Left ventricle myocardium inferior (tissue), 1 donor: ENCODE results near the gene SPRR1B. TPM values are rescaled to one million over a fixed set of nuclear protein-coding genes. Genes with fewer than 3 reads are reported as not detected.
"Not testable (repeated sequence)": the region's sequence is repeated elsewhere in the genome, so short reads cannot be mapped to it uniquely, and the experiment has no call there.

Source experiments
- DNase-seq: peaks from one replicate; pipeline ENCODE4 v3.0.0-alpha.2; 2020
- H3K27ac ChIP-seq: fragments of 200-600 bp; replicated peaks from 2 replicates; pipeline ENCODE4 v1.8.0; 2021
- H3K27me3 ChIP-seq: fragments of 200-600 bp; 2 replicates; pipeline ENCODE4 v1.8.0; 2021; ENCODE audit warnings: low read depth
- H3K36me3 ChIP-seq: fragments of 200-600 bp; 2 replicates; pipeline ENCODE4 v1.8.0; 2021
- H3K4me1 ChIP-seq: fragments of 200-600 bp; 2 replicates; pipeline ENCODE4 v1.8.0; 2021
- H3K4me3 ChIP-seq: fragments of 200-600 bp; 2 replicates; pipeline ENCODE4 v1.8.0; 2021; ENCODE audit warnings: mild to moderate bottlenecking, moderate library complexity
- H3K9me3 ChIP-seq: fragments of 200-600 bp; replicated peaks from 2 replicates; pipeline ENCODE4 v1.8.0; 2021
- CTCF ChIP-seq: fragments of 200-600 bp; IDR thresholded peaks from 2 replicates; pipeline ENCODE4 v1.8.0; 2021; ENCODE audit warnings: antibody characterized with exemption, mild to moderate bottlenecking, borderline replicate concordance
- intact Hi-C: fragments of 100-400 bp; cut with micrococcal nuclease; formaldehyde crosslinking; loops from one replicate; pipeline ENCODE4 v1.11.0; 2022
- total RNA-seq: library from RNA; stranded (reverse); fragmentation: NEBNext Ultra II Directional; extraction: Animal tissue kit (Norgen Biotek cat#: 25700); gene quantifications from one replicate; pipeline ENCODE4 v1.2.1, GENCODE V29; 2021
- donor health status: DM: no; HTN: yes; CAD: no; lungs with severe emphysema.

SPRR1B gene
- total RNA-seq, 1 donor from 2014 or later, result not detected

GRCh38 chr1:153035211-153035610, 4.2 kb downstream of the SPRR1B start:
- no peak overlapping the region for H3K27ac ChIP-seq
- intact Hi-C loops, result no loop called here
- H3K4me1 ChIP-seq, result no peaks in the 10 kb centered on the region
- H3K4me3 ChIP-seq, result no peak overlapping the region
- peaks cover 4% of the 10 kb centered on the region for H3K9me3 ChIP-seq
- no peak for DNase-seq
- no peak for TF ChIP-seq CTCF
- H3K36me3 ChIP-seq, result no peaks in the 10 kb centered on the region
- H3K27me3 ChIP-seq, result no peaks in the 10 kb centered on the region

DNA sequence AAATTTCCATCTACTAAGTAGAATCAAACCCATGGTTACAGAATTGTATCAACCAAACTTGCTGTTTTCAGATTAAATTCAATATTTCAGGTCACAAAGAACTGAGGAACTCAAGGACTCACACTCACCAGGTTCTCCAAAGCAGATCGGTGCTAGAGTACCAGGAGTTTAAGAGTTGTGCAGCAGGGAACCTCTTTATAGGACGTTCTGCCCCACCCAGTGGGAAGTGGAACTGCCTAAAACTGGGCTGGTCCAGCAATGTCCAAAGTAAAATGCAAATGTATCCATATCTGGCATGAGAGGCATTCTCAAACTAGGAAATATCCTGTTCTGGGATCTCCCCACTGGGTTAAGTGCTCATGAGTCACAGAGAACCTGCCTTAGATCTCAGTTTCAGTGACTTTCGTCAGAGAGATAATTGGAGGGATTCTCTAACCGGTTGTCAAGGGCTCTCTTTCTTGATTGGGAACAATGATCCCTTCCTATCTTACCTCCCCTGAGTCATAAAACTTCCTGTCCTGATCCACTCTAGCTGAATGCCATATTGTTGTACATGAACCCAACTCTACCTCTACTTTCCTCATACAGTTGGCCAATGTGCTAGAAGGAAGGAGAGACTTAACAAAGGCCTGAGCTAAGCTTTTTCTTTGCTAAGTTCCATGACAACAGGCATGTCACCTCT, 10.1 kb downstream of the SPRR1B start, which contains the start of gene SPRR2D:
SPRR2D (minus strand) TSS at position 171 of the 682 bp plus-strand sequence. CDS start 774 bp downstream, outside the sequence.
- no peaks in the 10 kb centered on the region for H3K4me1 ChIP-seq
- H3K4me3 ChIP-seq, result no peak within 1 kb of the TSS
- H3K27me3 ChIP-seq, result no peaks in the 10 kb centered on the region
- intact Hi-C loops, result no loop called here
- no peak for TF ChIP-seq CTCF
- no peaks in the 10 kb centered on the region for H3K36me3 ChIP-seq
- H3K27ac ChIP-seq, result no peak within 1 kb of the TSS
- DNase-seq, result no peak
- peaks cover 4% of the 10 kb centered on the region for H3K9me3 ChIP-seq

GRCh38 chr1:153049211-153049610, 18.2 kb downstream of the SPRR1B start:
- intact Hi-C loops, result no loop called here
- TF ChIP-seq CTCF, result no peak

DNA sequence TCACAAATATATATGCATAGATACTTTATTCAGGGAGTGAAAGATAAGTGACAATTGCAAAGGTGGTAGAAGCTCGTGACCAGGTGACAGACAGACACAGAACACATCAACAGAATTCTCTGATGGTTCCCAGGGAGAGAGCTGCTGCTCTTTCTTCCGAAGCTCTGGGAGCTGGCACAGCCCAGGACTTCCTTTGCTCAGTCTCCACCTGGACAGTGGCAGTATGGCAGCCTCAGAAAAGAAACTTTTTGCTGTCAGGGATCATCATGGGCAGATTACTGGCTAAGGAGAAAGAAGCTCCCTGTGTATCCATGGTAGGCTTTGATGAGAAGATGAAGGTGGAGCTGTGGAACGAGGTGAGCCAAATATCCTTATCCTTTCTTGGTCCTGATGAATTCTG, 25.1 kb downstream of the SPRR1B start:
- DNase-seq, H3K4me1 ChIP-seq, H3K36me3 ChIP-seq, intact Hi-C loops, H3K4me3 ChIP-seq, H3K27me3 ChIP-seq, H3K27ac ChIP-seq: not testable (repeated sequence)
- peaks cover 19% of the 10 kb centered on the region for H3K9me3 ChIP-seq

More at GRCh38 chr1:153049211-153049610, 18.2 kb downstream of the SPRR1B start:
- H3K4me3 ChIP-seq, result no peak overlapping the region
- H3K4me1 ChIP-seq, result no peaks in the 10 kb centered on the region
- H3K27me3 ChIP-seq, result no peaks in the 10 kb centered on the region
- H3K36me3 ChIP-seq, result no peaks in the 10 kb centered on the region
- peaks cover 20% of the 10 kb centered on the region for H3K9me3 ChIP-seq
- no peak for DNase-seq
- H3K27ac ChIP-seq, result no peak overlapping the region

DNA sequence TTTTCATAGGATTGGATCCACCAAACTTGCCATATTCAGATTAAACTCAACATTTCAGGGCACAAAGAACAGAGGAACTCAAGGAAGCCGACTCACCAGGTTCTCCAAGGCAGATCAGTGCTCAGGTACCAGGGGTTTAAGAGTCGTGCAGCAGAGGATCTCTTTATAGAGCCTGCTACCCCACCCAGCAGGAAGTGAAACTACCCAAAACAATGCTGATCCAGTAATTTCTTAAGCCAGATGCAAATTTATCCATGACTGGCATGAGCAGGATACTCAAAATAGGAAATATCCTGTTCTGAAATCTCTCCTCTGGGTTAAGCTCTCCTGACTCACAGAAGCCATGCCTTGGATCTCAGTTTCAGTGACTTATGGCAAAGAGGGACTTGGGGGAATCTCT, 26.4 kb downstream of the SPRR1B start, which contains the start of gene SPRR2A:
SPRR2A (minus strand) TSS at position 138 of the 400 bp plus-strand sequence. CDS start 777 bp downstream, outside the sequence.
- no peak for TF ChIP-seq CTCF
- Histone ChIP-seq H3K4me3 (no peak within 1 kb of the TSS), H3K27me3 (peaks cover 5% of the 10 kb centered on the region), H3K9me3 (peaks cover 12% of the 10 kb centered on the region), H3K27ac (no peak within 1 kb of the TSS), H3K36me3 (no peaks in the 10 kb centered on the region), H3K4me1 (no peaks in the 10 kb centered on the region)
- intact Hi-C loops, result no loop called here
- DNase-seq, result no peak

- intact Hi-C loops, result no loop called here
Measured at GRCh38 chr1:153058154-153058553, 27.2 kb downstream of the SPRR1B start.

More at GRCh38 chr1:153058154-153058553, 27.2 kb downstream of the SPRR1B start:
- Histone ChIP-seq H3K27ac (no peak overlapping the region), H3K27me3 (peaks cover 5% of the 10 kb centered on the region), H3K4me3 (no peak overlapping the region), H3K4me1 (no peaks in the 10 kb centered on the region), H3K36me3 (no peaks in the 10 kb centered on the region), H3K9me3 (peaks cover 6% of the 10 kb centered on the region)
- TF ChIP-seq CTCF, result no peak
- DNase-seq, result no peak
